ENCODE data around the gene COTL1.

DNA sequence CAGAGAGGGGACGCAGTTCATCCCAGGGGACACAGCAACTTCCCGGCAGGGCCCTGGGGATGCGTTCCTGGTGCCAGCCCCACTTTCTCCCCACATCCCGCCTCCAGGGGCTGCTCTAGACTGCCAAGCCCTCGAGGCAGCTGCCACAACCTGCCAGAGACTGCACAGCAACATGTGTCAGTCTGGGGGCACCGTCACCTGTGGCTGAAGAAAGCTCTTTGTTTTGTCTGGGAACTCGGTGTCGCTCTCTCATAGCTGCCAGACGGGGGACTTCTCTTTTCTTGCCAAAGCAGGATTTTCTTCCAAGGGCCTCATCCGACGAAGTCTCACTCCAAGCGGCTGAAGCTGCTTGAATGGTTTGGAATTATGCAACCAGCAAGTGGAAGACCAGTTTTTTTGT is 43.7 kb downstream of the COTL1 start:
- TF ChIP-seq, protein P1, sequence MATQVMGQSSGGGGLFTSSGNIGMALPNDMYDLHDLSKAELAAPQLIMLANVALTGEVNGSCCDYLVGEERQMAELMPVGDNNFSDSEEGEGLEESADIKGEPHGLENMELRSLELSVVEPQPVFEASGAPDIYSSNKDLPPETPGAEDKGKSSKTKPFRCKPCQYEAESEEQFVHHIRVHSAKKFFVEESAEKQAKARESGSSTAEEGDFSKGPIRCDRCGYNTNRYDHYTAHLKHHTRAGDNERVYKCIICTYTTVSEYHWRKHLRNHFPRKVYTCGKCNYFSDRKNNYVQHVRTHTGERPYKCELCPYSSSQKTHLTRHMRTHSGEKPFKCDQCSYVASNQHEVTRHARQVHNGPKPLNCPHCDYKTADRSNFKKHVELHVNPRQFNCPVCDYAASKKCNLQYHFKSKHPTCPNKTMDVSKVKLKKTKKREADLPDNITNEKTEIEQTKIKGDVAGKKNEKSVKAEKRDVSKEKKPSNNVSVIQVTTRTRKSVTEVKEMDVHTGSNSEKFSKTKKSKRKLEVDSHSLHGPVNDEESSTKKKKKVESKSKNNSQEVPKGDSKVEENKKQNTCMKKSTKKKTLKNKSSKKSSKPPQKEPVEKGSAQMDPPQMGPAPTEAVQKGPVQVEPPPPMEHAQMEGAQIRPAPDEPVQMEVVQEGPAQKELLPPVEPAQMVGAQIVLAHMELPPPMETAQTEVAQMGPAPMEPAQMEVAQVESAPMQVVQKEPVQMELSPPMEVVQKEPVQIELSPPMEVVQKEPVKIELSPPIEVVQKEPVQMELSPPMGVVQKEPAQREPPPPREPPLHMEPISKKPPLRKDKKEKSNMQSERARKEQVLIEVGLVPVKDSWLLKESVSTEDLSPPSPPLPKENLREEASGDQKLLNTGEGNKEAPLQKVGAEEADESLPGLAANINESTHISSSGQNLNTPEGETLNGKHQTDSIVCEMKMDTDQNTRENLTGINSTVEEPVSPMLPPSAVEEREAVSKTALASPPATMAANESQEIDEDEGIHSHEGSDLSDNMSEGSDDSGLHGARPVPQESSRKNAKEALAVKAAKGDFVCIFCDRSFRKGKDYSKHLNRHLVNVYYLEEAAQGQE (IDR thresholded peaks at IDR 0.05), result no peak
- TF ChIP-seq CTCF (IDR thresholded peaks at IDR 0.05; ENCODE audit: low read depth, low read length, missing input control), result no peak
- TF ChIP-seq EGR1 (IDR thresholded peaks at IDR 0.05; ENCODE audit: low read depth in 2 of 2), result no peak
- TF ChIP-seq MAX (IDR thresholded peaks at IDR 0.05), result no peak

Data from liver (tissue), 3 donors.